H1 (cell line): ENCODE measurements around the gene PEX14. TPM values are rescaled to one million over a fixed set of nuclear protein-coding genes. Genes with fewer than 3 reads are reported as not detected.

Source experiments
- CTCF ChIA-PET: fragments of 300-600 bp; sonication (Branson Sonifier 250); formaldehyde crosslinking; loops from one replicate; lab custom pipeline; 2021; ENCODE audit not compliant: partially characterized antibody; lab: Charles Lee
- POLR2A ChIA-PET: fragments of 300-600 bp; sonication (Branson Sonifier 250); formaldehyde crosslinking; loops from one replicate; lab custom pipeline; 2021; ENCODE audit warnings: inconsistent platforms; ENCODE audit not compliant: partially characterized antibody; lab: Charles Lee
- DNase-seq, 2 experiments: peaks; one replicate each; pipeline versions ENCODE4 v3.0.0 to v3.0.0-alpha.2; 2010 to 2022; ENCODE audit warnings: low spot score in 2 of 2, low read depth in 1 of 2, mixed read lengths in 1 of 2
- FAIRE-seq: peaks from 2 replicates; lab custom pipeline; 2011; peaks lifted over from hg19 to GRCh38; lab: Jason Lieb, UNC
- H2AFZ ChIP-seq: 2 replicates; pipeline ENCODE4 v1.8.1; 2012; ENCODE audit warnings: low read length, inconsistent platforms
- H2AK5ac ChIP-seq: 2 replicates; pipeline ENCODE4 v1.6.1; 2013; ENCODE audit warnings: low read depth, low read length
- H2BK120ac ChIP-seq: replicated peaks from 2 replicates; pipeline ENCODE3; 2013; ENCODE audit warnings: low read depth, low read length, inconsistent platforms
- H2BK12ac ChIP-seq: 2 replicates; pipeline ENCODE4 v1.6.1; 2013; ENCODE audit warnings: low read depth, low read length
- H2BK15ac ChIP-seq: 2 replicates; pipeline ENCODE4 v1.6.1; 2013; ENCODE audit warnings: low read length
- H2BK20ac ChIP-seq: 2 replicates; pipeline ENCODE4 v1.6.1; 2013; ENCODE audit warnings: low read length
- H2BK5ac ChIP-seq: 2 replicates; pipeline ENCODE4 v1.6.1; 2013; ENCODE audit warnings: low read depth, low read length
- H3K14ac ChIP-seq: 2 replicates; pipeline ENCODE4 v1.6.1; 2013; ENCODE audit warnings: inconsistent platforms; ENCODE audit not compliant: insufficient read length
- H3K18ac ChIP-seq: 2 replicates; pipeline ENCODE4 v1.6.1; 2013; ENCODE audit warnings: low read length; ENCODE audit errors: extremely low read depth
- H3K23ac ChIP-seq: 2 replicates; pipeline ENCODE4 v1.6.1; 2013; ENCODE audit warnings: inconsistent platforms; ENCODE audit not compliant: insufficient read length
- H3K23me2 ChIP-seq: 2 replicates; pipeline ENCODE4 v1.6.1; 2013; ENCODE audit warnings: low read depth, low read length
- H3K27ac ChIP-seq: 2 replicates; pipeline ENCODE4 v1.6.1; 2011; ENCODE audit warnings: low read depth, low read length, inconsistent platforms
- H3K27me3 ChIP-seq, 4 experiments: replicated peaks in 1 of 4; 1 replicate in 1 of 4; 2 replicates in 3 of 4; pipeline versions ENCODE4 v1.6.1 to v1.8.1; 2011 to 2013; ENCODE audit warnings: low read length in 3 of 4, mild to moderate bottlenecking in 3 of 4, inconsistent platforms in 2 of 4, mixed read lengths in 2 of 4, moderate library complexity in 1 of 4; ENCODE audit not compliant: control insufficient read depth in 3 of 4, insufficient read depth in 3 of 4; ENCODE audit errors: extremely low read depth in 1 of 4
- H3K36me3 ChIP-seq, 4 experiments: 2 replicates each; pipeline versions ENCODE4 v1.6.1 to v1.8.1; 2011 to 2013; ENCODE audit warnings: mild to moderate bottlenecking in 4 of 4, low read length in 3 of 4, moderate library complexity in 2 of 4, control low read depth in 1 of 4, inconsistent platforms in 1 of 4; ENCODE audit not compliant: insufficient read depth in 4 of 4, control insufficient read depth in 2 of 4
- H3K4ac ChIP-seq: replicated peaks from 2 replicates; pipeline ENCODE3; 2013; ENCODE audit warnings: low read length, low read depth, mixed read lengths, inconsistent platforms; ENCODE audit not compliant: insufficient read length
- H3K4me1 ChIP-seq, 4 experiments: replicated peaks in 1 of 4; 1 replicate in 1 of 4; 2 replicates in 3 of 4; pipeline versions ENCODE4 v1.6.1 to v1.8.1; 2011 to 2013; ENCODE audit warnings: low read length in 3 of 4, inconsistent platforms in 2 of 4, mixed read lengths in 1 of 4; ENCODE audit not compliant: insufficient read depth in 4 of 4, control insufficient read depth in 3 of 4
- H3K4me2 ChIP-seq, 2 experiments: 2 replicates each; pipeline versions ENCODE4 v1.6.1 to v1.8.1; 2011 to 2013; ENCODE audit warnings: low read depth in 2 of 2, low read length in 2 of 2, control low read depth in 1 of 2, inconsistent platforms in 1 of 2, mild to moderate bottlenecking in 1 of 2; ENCODE audit not compliant: insufficient read depth in 1 of 2
- H3K4me3 ChIP-seq, 4 experiments: fragments of 200-600, 300-600 bp in 1 of 4; sonication (generic), shearing (Covaris generic), sonication (Bioruptor Twin) in 1 of 4; 2 replicates each; pipeline versions ENCODE4 v1.5.1 to v1.8.1; 2011 to 2016; ENCODE audit warnings: low read length in 4 of 4, low read depth in 3 of 4, control low read depth in 2 of 4, inconsistent platforms in 2 of 4, mild to moderate bottlenecking in 2 of 4, mixed read lengths in 1 of 4, moderate library complexity in 1 of 4; ENCODE audit not compliant: insufficient read depth in 2 of 4; ENCODE audit errors: extremely low read depth in 1 of 4
- H3K56ac ChIP-seq: replicated peaks from 2 replicates; pipeline ENCODE3; 2013; ENCODE audit warnings: low read depth, mild to moderate bottlenecking, mixed read lengths, low read length, inconsistent platforms; ENCODE audit not compliant: insufficient read length
- H3K79me1 ChIP-seq: 2 replicates; pipeline ENCODE4 v1.6.1; 2013; ENCODE audit warnings: low read depth, low read length, control low read depth
- H3K79me2 ChIP-seq, 2 experiments: 2 replicates each; pipeline versions ENCODE4 v1.6.1 to v1.8.1; 2012 to 2013; ENCODE audit warnings: low read length in 2 of 2, mild to moderate bottlenecking in 2 of 2, inconsistent platforms in 1 of 2; ENCODE audit not compliant: insufficient read depth in 2 of 2, control insufficient read depth in 1 of 2
- H3K9ac ChIP-seq, 4 experiments: replicated peaks in 1 of 4; 1 replicate in 1 of 4; 2 replicates in 3 of 4; pipeline versions ENCODE4 v1.6.1 to v1.8.1; 2011 to 2013; ENCODE audit warnings: low read depth in 3 of 4, low read length in 3 of 4, control low read depth in 2 of 4, mild to moderate bottlenecking in 2 of 4, moderate library complexity in 2 of 4, inconsistent platforms in 1 of 4; ENCODE audit errors: extremely low read depth in 1 of 4
- H3K9me3 ChIP-seq, 2 experiments: 2 replicates each; pipeline versions ENCODE4 v1.6.1 to v1.8.1; 2012 to 2013; ENCODE audit warnings: mild to moderate bottlenecking in 2 of 2, moderate library complexity in 2 of 2, control low read depth in 1 of 2, inconsistent platforms in 1 of 2, low read depth in 1 of 2, low read length in 1 of 2, mixed read lengths in 1 of 2; ENCODE audit not compliant: insufficient read depth in 2 of 2
- H4K20me1 ChIP-seq, 2 experiments: replicated peaks in 1 of 2; 2 replicates each; pipeline versions ENCODE3 to v1.8.1; 2011 to 2013; ENCODE audit warnings: inconsistent platforms in 2 of 2, low read length in 2 of 2, mild to moderate bottlenecking in 1 of 2; ENCODE audit not compliant: insufficient read depth in 2 of 2, control insufficient read depth in 1 of 2
- H4K5ac ChIP-seq: 2 replicates; pipeline ENCODE4 v1.6.1; 2013; ENCODE audit warnings: low read length, low read depth, mixed read lengths, inconsistent platforms; ENCODE audit not compliant: insufficient read length
- H4K8ac ChIP-seq: 2 replicates; pipeline ENCODE4 v1.8.0; 2013; ENCODE audit warnings: mild to moderate bottlenecking, moderate library complexity, low read length, inconsistent platforms; ENCODE audit not compliant: insufficient read depth; ENCODE audit errors: extremely low read depth
- H4K91ac ChIP-seq: replicated peaks from 2 replicates; pipeline ENCODE3; 2013; ENCODE audit warnings: low read length, mixed read lengths, inconsistent platforms; ENCODE audit not compliant: insufficient read length
- CEBPB ChIP-seq: IDR thresholded peaks from 2 replicates; pipeline ENCODE4 v1.6.1; 2012; ENCODE audit warnings: low read depth, low read length
- KDM5A ChIP-seq: fragments of 200-600 bp; IDR thresholded peaks from 2 replicates; pipeline ENCODE4 v1.7.1; 2012; ENCODE audit warnings: mild to moderate bottlenecking, low read length, inconsistent platforms, mixed read lengths
- WGBS, 2 experiments: shearing (Covaris generic) in 1 of 2; methylation state at CpG; one replicate each; pipeline versions ENCODE4 v1.1.6 to v1.1.7; 2013 to 2015; ENCODE audit warnings: low lambda C conversion rate in 2 of 2, mixed read lengths in 2 of 2, inconsistent platforms in 1 of 2, low coverage in 1 of 2, missing lambda C conversion rate in 1 of 2; ENCODE audit not compliant: insufficient replicate concordance in 2 of 2, insufficient coverage in 1 of 2, insufficient read length in 1 of 2; ENCODE audit errors: extremely low coverage in 1 of 2, missing lambda C conversion rate in 1 of 2; 5-methylcytosine and 5-hydroxymethylcytosine counted together
- polyA plus RNA-seq, 7 experiments: library from polyadenylated mRNA; depleted of rRNA in 3 of 7; stranded (reverse) in 5 of 7; unstranded in 2 of 7; fragments of >200 nt in 5 of 7; fragments of 200-250 nt in 2 of 7; gene quantifications; 1 replicate in 5 of 7; 2 replicates in 1 of 7; 4 replicates in 1 of 7; pipeline versions ENCODE4 v1.2.1 to v1.2.3, GENCODE V29; 2011 to 2013; ENCODE audit warnings: missing spikeins in 2 of 7, mixed read lengths in 2 of 7
- total RNA-seq: library from RNA; stranded (reverse); fragmentation: NEBNext Ultra II Directional; extraction: Animal tissue kit (Norgen Biotek cat#: 25700); gene quantifications from 2 replicates; pipeline ENCODE4 v1.2.1, GENCODE V29; 2021

Gene PEX14
- total and polyA plus RNA-seq, 2 of the 8 experiments (the other 6 are each of a cell fraction or from before 2014, with no cell fraction given), result 13.0 to 19.8 TPM

DNA sequence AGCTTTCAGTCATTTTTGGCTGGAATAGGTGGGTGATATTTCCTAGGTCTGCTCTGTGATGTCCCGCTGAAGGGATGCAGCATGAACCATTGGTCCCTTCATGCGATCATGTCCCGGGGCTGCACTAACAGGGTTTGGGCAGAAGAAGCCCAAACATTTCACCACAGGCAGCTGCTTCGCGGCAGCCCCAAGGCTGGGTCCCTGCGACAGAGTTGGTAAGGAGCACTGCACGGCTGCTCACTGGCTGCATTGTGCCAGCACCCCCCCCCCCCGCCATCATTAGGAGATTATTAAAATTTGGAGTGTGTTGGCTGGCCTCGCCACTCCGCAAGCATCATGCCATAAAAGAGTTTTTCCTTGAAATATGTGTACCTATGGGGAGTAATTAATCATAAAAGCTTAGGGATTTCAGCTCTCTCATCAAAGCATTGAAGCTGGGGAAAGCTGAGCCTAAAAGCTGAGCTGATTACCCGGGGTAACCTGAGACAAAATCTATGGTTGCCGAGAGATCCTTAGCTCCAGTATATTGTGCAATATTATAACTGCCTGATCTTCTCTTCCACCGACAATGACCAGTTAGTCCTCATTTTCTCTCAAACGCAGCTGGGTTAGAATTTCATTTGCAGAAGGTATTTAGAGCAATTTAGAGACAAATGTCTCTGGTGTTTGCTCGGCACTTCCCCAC, 62.5 kb downstream of the PEX14 start:
- POLR2A ChIA-PET, result interaction anchor here (0.8 to 1.8 kb wide), 4 partner anchors 10 to 41 kb away, joined by 3 to 5 read pairs (median 4); no protein-coding TSS in a partner anchor
- H3K4ac ChIP-seq, result no peak overlapping the region

More for the DNA sequence above, 62.5 kb downstream of the PEX14 start:
- no peak overlapping the region for H3K4me3 ChIP-seq
- no peaks in the 10 kb centered on the region for H3K9me3 ChIP-seq
- DNase-seq, result no peak
- H2BK12ac ChIP-seq, result no peak overlapping the region
- H3K4me2 ChIP-seq, result no peak overlapping the region
- H3K23ac ChIP-seq, result no peak overlapping the region
- H3K4me1 ChIP-seq, result peaks cover 7 to 17% (median 12%) of the 10 kb centered on the region in 4 experiments
- no peak overlapping the region; the same call in 1 of the 2 replicates for H4K8ac ChIP-seq
- H2BK120ac ChIP-seq, result no peak overlapping the region
- no peak overlapping the region for H3K14ac ChIP-seq
- no peaks in the 10 kb centered on the region for H3K23me2 ChIP-seq
- H2BK15ac ChIP-seq, result no peak overlapping the region
- no peak overlapping the region for H3K9ac ChIP-seq
- peaks cover 0 to 13% of the 10 kb centered on the region in 2 experiments; a peak in 1 of 4 replicates for H3K79me2 ChIP-seq
- no peaks in the 10 kb centered on the region for H3K27me3 ChIP-seq
- H3K27ac ChIP-seq, result no peak overlapping the region
- FAIRE-seq, result no peak
- no peak for TF ChIP-seq KDM5A
- TF ChIP-seq CEBPB, result peak; percentile 12; the same call in 1 of the 2 replicates
- CTCF ChIA-PET, result interaction anchor here (0.6 to 2.2 kb wide), 21 partner anchors 8 to 403 kb away, joined by 3 to 11 read pairs (median 3); no protein-coding TSS in a partner anchor
- H4K91ac ChIP-seq, result no peak overlapping the region
- WGBS, 2 experiments, result 95% methylated on average over 15 of the region's 15 CpGs; no CpG with 5 or more reads in 1 of the 2 experiments
- H2AK5ac ChIP-seq, result no peak overlapping the region
- no peak overlapping the region for H2AFZ ChIP-seq
- no peak overlapping the region for H3K56ac ChIP-seq
- no peaks in the 10 kb centered on the region; the same call in 1 of the 2 replicates for H3K79me1 ChIP-seq
- peaks cover 0 to 4% of the 10 kb centered on the region in 2 experiments for H4K20me1 ChIP-seq
- peaks cover 0 to 4% (median 1%) of the 10 kb centered on the region in 4 experiments; a peak in 1 of 8 replicates for H3K36me3 ChIP-seq
- H4K5ac ChIP-seq, result no peak overlapping the region
- H2BK20ac ChIP-seq, result no peak overlapping the region
- H3K18ac ChIP-seq, result no peak overlapping the region
- H2BK5ac ChIP-seq, result no peak overlapping the region
